K562 treated with DMSO at 1 percent for 12 hours (cell line): ENCODE data around the gene EPHA8. TPM values are rescaled to one million over a fixed set of nuclear protein-coding genes. Genes with fewer than 3 reads are reported as not detected.

Experiments
- total RNA-seq: library from RNA; unstranded; fragments of 300-600 nt; gene quantifications from 2 replicates; pipeline ENCODE4 v1.2.3, GENCODE V29; 2022; ENCODE audit not compliant: insufficient read depth

Gene EPHA8
- total RNA-seq, result not detected in 2 replicates

GRCh38 chr1:22562584-22563583, at the start of gene EPHA8:
Gene EPHA8 (plus strand): TSS chr1:22563489. CDS start chr1:22563636, 147 bp downstream.

GRCh38 chr1:22636353-22636752, 73.1 kb downstream of the EPHA8 start, which contains the start of gene C1QA:
Gene C1QA (plus strand): TSS chr1:22636628. CDS start chr1:22637617, 989 bp downstream.

GRCh38 chr1:22643381-22643780, 80.1 kb downstream of the EPHA8 start, which contains the start of gene C1QC:
Gene C1QC (plus strand): TSS chr1:22643633. CDS start chr1:22644024, 391 bp downstream.

GRCh38 chr1:22652881-22653316, 89.6 kb downstream of the EPHA8 start, which contains the start of gene C1QB:
Gene C1QB (plus strand): TSS chr1:22653236. CDS start chr1:22659463, 6,227 bp downstream.

Other genes starting within 250 kb of the EPHA8 start
- 4.8 and 20.7 TPM in 2 replicates for gene ZBTB40, start 111.6 kb upstream of the EPHA8 start, total RNA-seq
- gene C1QA, start 73.1 kb downstream of the EPHA8 start, total RNA-seq, result not detected in 2 replicates
- not detected in 2 replicates for gene C1QC, start 80.1 kb downstream of the EPHA8 start, total RNA-seq
- not detected in 2 replicates for gene C1QB, start 89.7 kb downstream of the EPHA8 start, total RNA-seq
- 0.73 and 1.2 TPM in 2 replicates for gene EPHB2, start 147.3 kb downstream of the EPHA8 start, total RNA-seq